Parathyroid adenoma (tissue), 2 donors: ENCODE data around the gene BET1L.
"Not testable (repeated sequence)": the region's sequence is repeated elsewhere in the genome, so short reads cannot be mapped to it uniquely, and the experiment has no call there.

Experiments
- H2AFZ ChIP-seq: fragments of 300-600 bp; sonication (generic); one replicate; pipeline ENCODE4 v1.7.0; 2017; ENCODE audit warnings: antibody characterized with exemption, mild to moderate bottlenecking
- H3K27ac ChIP-seq: fragments of 300-600 bp; sonication (generic); one replicate; pipeline ENCODE4 v1.7.0; 2017
- H3K27me3 ChIP-seq: fragments of 300-600 bp; sonication (generic); one replicate; pipeline ENCODE4 v1.7.0; 2017; ENCODE audit warnings: low read length; ENCODE audit not compliant: control insufficient read depth, insufficient read depth
- H3K36me3 ChIP-seq: fragments of 300-600 bp; sonication (generic); one replicate; pipeline ENCODE4 v1.7.0; 2017; ENCODE audit warnings: low read length; ENCODE audit not compliant: control insufficient read depth, insufficient read depth
- H3K4me1 ChIP-seq: fragments of 300-600 bp; sonication (generic); one replicate; pipeline ENCODE4 v1.7.0; 2017; ENCODE audit warnings: control low read depth
- H3K4me2 ChIP-seq: fragments of 300-600 bp; sonication (generic); one replicate; pipeline ENCODE4 v1.7.0; 2017; ENCODE audit warnings: low read length
- H3K4me3 ChIP-seq: fragments of 300-600 bp; sonication (generic); one replicate; pipeline ENCODE4 v1.7.0; 2017; ENCODE audit warnings: low read depth, low read length
- H3K79me2 ChIP-seq: fragments of 300-600 bp; sonication (generic); one replicate; pipeline ENCODE4 v1.7.0; 2017; ENCODE audit warnings: control low read depth
- H3K9ac ChIP-seq: fragments of 300-600 bp; sonication (generic); one replicate; pipeline ENCODE4 v1.7.0; 2017; ENCODE audit warnings: mild to moderate bottlenecking
- H3K9me3 ChIP-seq: fragments of 300-600 bp; sonication (generic); one replicate; pipeline ENCODE4 v1.7.0; 2017; ENCODE audit warnings: low read length; ENCODE audit not compliant: control insufficient read depth
- TF ChIP-seq, protein P1 (sequence below): fragments of 300-600 bp; sonication (generic); IDR thresholded peaks from one replicate; pipeline ENCODE4 v1.7.0; 2017; ENCODE audit warnings: antibody characterized with exemption, mild to moderate bottlenecking
- donor health status: primary hyperparathyroidism.

BET1L gene

GRCh38 chr11:250274-250673 is 43.1 kb upstream of the BET1L start:
- Histone ChIP-seq H3K4me1 (no peaks in the 10 kb centered on the region), H3K9me3 (no peaks in the 10 kb centered on the region), H3K27me3 (no peaks in the 10 kb centered on the region), H2AFZ (no peak overlapping the region), H3K9ac (no peak overlapping the region), H3K79me2 (no peaks in the 10 kb centered on the region), H3K27ac (no peak overlapping the region), H3K4me3 (no peak overlapping the region), H3K36me3 (no peaks in the 10 kb centered on the region), H3K4me2 (no peak overlapping the region)
- TF ChIP-seq, protein P1, sequence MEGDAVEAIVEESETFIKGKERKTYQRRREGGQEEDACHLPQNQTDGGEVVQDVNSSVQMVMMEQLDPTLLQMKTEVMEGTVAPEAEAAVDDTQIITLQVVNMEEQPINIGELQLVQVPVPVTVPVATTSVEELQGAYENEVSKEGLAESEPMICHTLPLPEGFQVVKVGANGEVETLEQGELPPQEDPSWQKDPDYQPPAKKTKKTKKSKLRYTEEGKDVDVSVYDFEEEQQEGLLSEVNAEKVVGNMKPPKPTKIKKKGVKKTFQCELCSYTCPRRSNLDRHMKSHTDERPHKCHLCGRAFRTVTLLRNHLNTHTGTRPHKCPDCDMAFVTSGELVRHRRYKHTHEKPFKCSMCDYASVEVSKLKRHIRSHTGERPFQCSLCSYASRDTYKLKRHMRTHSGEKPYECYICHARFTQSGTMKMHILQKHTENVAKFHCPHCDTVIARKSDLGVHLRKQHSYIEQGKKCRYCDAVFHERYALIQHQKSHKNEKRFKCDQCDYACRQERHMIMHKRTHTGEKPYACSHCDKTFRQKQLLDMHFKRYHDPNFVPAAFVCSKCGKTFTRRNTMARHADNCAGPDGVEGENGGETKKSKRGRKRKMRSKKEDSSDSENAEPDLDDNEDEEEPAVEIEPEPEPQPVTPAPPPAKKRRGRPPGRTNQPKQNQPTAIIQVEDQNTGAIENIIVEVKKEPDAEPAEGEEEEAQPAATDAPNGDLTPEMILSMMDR: no peak

DNA sequence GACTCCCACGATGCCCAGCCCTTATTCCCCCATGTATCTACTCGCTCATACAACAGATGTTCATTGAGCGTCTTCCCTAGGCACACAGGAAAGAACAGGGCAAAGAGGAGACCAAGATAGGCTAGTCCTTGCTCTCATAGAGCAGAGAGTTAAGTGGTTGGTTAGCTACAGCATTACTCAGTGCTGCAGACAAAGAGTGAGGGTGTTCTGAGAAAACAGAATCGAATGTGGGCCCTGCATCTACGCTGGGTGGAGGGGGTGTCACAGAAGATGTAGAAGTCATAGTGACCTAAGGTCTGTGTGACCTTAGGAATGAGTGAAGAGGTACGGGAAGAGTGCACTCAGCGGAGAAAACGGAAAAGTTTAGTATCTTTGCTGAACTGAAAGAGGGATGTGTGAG is 41.9 kb upstream of the BET1L start:
- TF ChIP-seq, protein P1: no peak
- H3K4me3 ChIP-seq: no peak overlapping the region
- H3K4me2 ChIP-seq: no peak overlapping the region
- no peaks in the 10 kb centered on the region for H3K4me1 ChIP-seq
- no peak overlapping the region for H2AFZ ChIP-seq
- H3K27ac ChIP-seq: no peak overlapping the region
- no peaks in the 10 kb centered on the region for H3K36me3 ChIP-seq
- H3K79me2 ChIP-seq: no peaks in the 10 kb centered on the region
- no peaks in the 10 kb centered on the region for H3K27me3 ChIP-seq
- no peaks in the 10 kb centered on the region for H3K9me3 ChIP-seq
- H3K9ac ChIP-seq: no peak overlapping the region

- H3K9me3 ChIP-seq: no peaks in the 10 kb centered on the region
- H3K27ac ChIP-seq: no peak overlapping the region
- H3K9ac ChIP-seq: no peak overlapping the region
- H2AFZ ChIP-seq: no peak overlapping the region
- no peaks in the 10 kb centered on the region for H3K4me1 ChIP-seq
- TF ChIP-seq, protein P1: no peak
- no peaks in the 10 kb centered on the region for H3K36me3 ChIP-seq
- H3K27me3 ChIP-seq: no peaks in the 10 kb centered on the region
- H3K4me3 ChIP-seq: no peak overlapping the region
- peaks cover 3% of the 10 kb centered on the region for H3K79me2 ChIP-seq
- H3K4me2 ChIP-seq: no peak overlapping the region
Observed at GRCh38 chr11:244376-244775, 37.2 kb upstream of the BET1L start.

DNA sequence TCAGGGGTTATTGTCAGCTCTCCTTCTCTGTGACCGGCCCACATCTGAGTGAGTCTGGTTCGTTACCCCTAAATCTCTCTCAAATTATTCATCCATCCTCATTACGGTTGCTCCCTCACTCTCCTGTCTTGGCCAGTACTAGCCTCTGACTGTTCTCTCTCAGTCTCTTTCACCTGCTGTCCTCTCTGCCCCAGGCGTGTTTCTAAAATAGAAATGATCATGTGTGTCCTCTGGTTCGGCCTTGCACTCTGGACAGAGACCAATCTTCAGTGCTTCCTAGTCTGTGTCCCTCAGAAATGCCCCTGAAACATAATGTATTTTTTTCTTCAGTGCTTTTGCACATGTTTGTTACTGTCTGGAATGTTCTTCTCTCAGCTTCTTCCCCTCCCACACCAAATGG is 34.4 kb upstream of the BET1L start:
- no peak overlapping the region for H3K4me2 ChIP-seq
- no peaks in the 10 kb centered on the region for H3K36me3 ChIP-seq
- no peak overlapping the region for H2AFZ ChIP-seq
- H3K9ac ChIP-seq: no peak overlapping the region
- peaks cover 6% of the 10 kb centered on the region for H3K4me1 ChIP-seq
- peaks cover 12% of the 10 kb centered on the region for H3K79me2 ChIP-seq
- TF ChIP-seq, protein P1: no peak
- H3K4me3 ChIP-seq: no peak overlapping the region
- H3K27me3 ChIP-seq: no peaks in the 10 kb centered on the region
- no peak overlapping the region for H3K27ac ChIP-seq
- H3K9me3 ChIP-seq: no peaks in the 10 kb centered on the region

GRCh38 chr11:240315-240714 is 33.1 kb upstream of the BET1L start:
- peaks cover 12% of the 10 kb centered on the region for H3K79me2 ChIP-seq
- peaks cover 6% of the 10 kb centered on the region for H3K4me1 ChIP-seq
- H3K9ac ChIP-seq: no peak overlapping the region
- H3K27me3 ChIP-seq: no peaks in the 10 kb centered on the region
- no peaks in the 10 kb centered on the region for H3K9me3 ChIP-seq
- no peak overlapping the region for H3K4me2 ChIP-seq
- no peak overlapping the region for H2AFZ ChIP-seq
- no peaks in the 10 kb centered on the region for H3K36me3 ChIP-seq
- no peak overlapping the region for H3K4me3 ChIP-seq
- TF ChIP-seq, protein P1: no peak
- no peak overlapping the region for H3K27ac ChIP-seq

DNA sequence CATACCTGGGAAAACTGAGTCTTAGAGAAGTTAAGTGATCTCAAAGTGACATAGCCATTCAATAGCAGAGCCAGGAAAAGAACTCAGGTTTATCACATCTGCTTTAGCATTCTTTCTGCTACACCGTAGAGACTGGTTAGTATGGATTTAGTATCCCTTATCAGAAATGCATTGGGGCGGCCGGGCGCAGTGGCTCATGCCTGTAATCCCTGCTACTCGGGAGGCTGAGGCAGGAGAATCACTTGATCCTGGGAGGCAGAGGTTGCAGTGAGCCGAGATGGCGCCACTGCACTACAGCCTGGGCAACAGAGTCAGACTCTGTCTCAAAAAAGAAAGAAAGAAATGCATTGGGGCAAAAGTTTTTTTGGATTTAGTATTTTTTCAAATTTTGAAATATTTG is 31.1 kb upstream of the BET1L start:
- H3K4me2 ChIP-seq, H3K9me3 ChIP-seq, H3K9ac ChIP-seq, H3K4me1 ChIP-seq, H3K27me3 ChIP-seq, H3K4me3 ChIP-seq, H3K36me3 ChIP-seq, H3K27ac ChIP-seq, H2AFZ ChIP-seq: not testable (repeated sequence)
- H3K79me2 ChIP-seq: peaks cover 12% of the 10 kb centered on the region
